ENCODE results near the gene PTPRG. TPM values are rescaled to one million over a fixed set of nuclear protein-coding genes. Genes with fewer than 3 reads are reported as not detected.

Gene PTPRG
- total and polyA plus RNA-seq, 2 donors (not counting 3 experiments of a cell fraction or from before 2014, with no cell fraction given), result 8.9 to 39.1 TPM

- no peaks in the 10 kb centered on the region for H3K36me3 ChIP-seq (ENCODE audit: control insufficient read depth in 2 of 2, extremely low read depth in 1 of 2, insufficient read depth in 2 of 2, low read length in 2 of 2)
- peaks cover 3% of the 10 kb centered on the region for H3K4me1 ChIP-seq (ENCODE audit: control insufficient read depth, extremely low read depth, insufficient read depth, low read length)
- BruUV-seq (replicated peaks), result no TSS peak
- no peak for DNase-seq (ENCODE audit: low read depth, low spot score)
- FAIRE-seq, result no peak
- intact Hi-C loops (cut with micrococcal nuclease), result no loop called here
- no peak overlapping the region for H2AFZ ChIP-seq (ENCODE audit: low read depth, low read length)
- no peaks in the 10 kb centered on the region for H3K9me3 ChIP-seq (replicated peaks; ENCODE audit: control insufficient read depth, insufficient read depth, low read length)
- H3K27ac ChIP-seq (ENCODE audit: insufficient read depth, low read depth, low read length), result no peak overlapping the region
- H3K4me2 ChIP-seq (ENCODE audit: insufficient read depth, low read length), result no peak overlapping the region
- H3K9ac ChIP-seq (replicated peaks; ENCODE audit: extremely low read depth, insufficient read depth, low read length), result no peak overlapping the region
- dilution Hi-C loops (cut with MboI; ENCODE audit: extremely low pct_ligation_motif_present, low sequenced_read_pairs), result no loop called here
- ChIA-PET CTCF (interaction anchor here (0.7 to 0.8 kb wide), 2 partner anchors 49 to 278 kb away, joined by 3 read pairs; no protein-coding TSS in a partner anchor), POLR2A (no interaction called here)
- H3K4me3 ChIP-seq (replicated peaks in 1 of 3; ENCODE audit: insufficient read depth in 1 of 3, low read depth in 1 of 3, low read length in 3 of 3), result no peak overlapping the region
- TF ChIP-seq CTCF (IDR thresholded peaks at IDR 0.05; ENCODE audit: extremely low read depth in 1 of 2, insufficient read depth in 1 of 2, low read depth in 1 of 2, low read length in 2 of 2) (no peak), GATA2 (IDR thresholded peaks at IDR 0.05; ENCODE audit: insufficient read depth, insufficient read length, low read depth, low read length) (no peak), POLR2AphosphoS5 (IDR thresholded peaks at IDR 0.05; ENCODE audit: insufficient read depth, low read depth, low read length) (no peak), MAX (IDR thresholded peaks at IDR 0.05; ENCODE audit: insufficient read depth, insufficient read length) (no peak)
- H3K27me3 ChIP-seq (ENCODE audit: control insufficient read depth in 2 of 2, insufficient read depth in 2 of 2, low read length in 2 of 2), result no peaks in the 10 kb centered on the region
- no peaks in the 10 kb centered on the region for H4K20me1 ChIP-seq (replicated peaks; ENCODE audit: control insufficient read depth, extremely low read depth, insufficient read depth, low read length)
- H3K9me1 ChIP-seq (replicated peaks; ENCODE audit: control insufficient read depth, extremely low read depth, insufficient read depth, low read length), result no peaks in the 10 kb centered on the region
- H3K79me2 ChIP-seq (ENCODE audit: control insufficient read depth, insufficient read depth, low read length), result peaks cover 6% of the 10 kb centered on the region
These were observed 18.3 kb downstream of the PTPRG start for GRCh38 chr3:61579685-61580084.
